SH-SY5Y (cell line): ENCODE results near the gene MACROD2.

Experiments used
- GATA2 ChIP-seq: IDR thresholded peaks from 2 replicates; pipeline ENCODE4 v1.6.1; 2011; ENCODE audit warnings: mild to moderate bottlenecking, low read depth, low read length
- GATA3 ChIP-seq: IDR thresholded peaks from 2 replicates; pipeline ENCODE4 v1.6.1; 2011; ENCODE audit warnings: low read depth, mild to moderate bottlenecking, low read length, moderate library complexity

Gene MACROD2

GRCh38 chr20:14612391-14612790, 617.1 kb downstream of the MACROD2 start:
- no peak for TF ChIP-seq GATA3
- TF ChIP-seq GATA2: no peak

GRCh38 chr20:14616003-14616402, 620.7 kb downstream of the MACROD2 start:
- no peak for TF ChIP-seq GATA2
- TF ChIP-seq GATA3: no peak

GRCh38 chr20:14617123-14617522, 621.8 kb downstream of the MACROD2 start:
- TF ChIP-seq GATA3 (no peak), GATA2 (no peak)

DNA sequence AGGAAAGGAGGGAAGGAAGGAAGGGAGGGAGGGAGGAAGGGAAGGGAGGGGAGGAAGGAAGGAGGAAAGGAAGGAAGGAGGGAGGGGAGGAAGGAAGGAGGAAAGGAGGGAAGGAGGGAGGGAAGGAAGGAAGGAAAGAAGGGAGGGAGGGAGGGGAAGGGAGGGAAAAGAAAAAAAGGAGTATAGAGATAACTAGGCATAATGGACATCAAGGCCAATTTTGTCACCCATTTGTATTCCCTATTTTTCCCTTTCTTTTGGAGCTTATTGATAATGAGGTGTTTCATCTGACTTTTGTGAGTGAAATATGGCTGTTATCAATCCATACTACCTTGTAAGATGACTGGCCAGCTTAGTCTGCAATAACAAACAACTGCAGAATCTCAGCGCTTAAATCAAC, 624.1 kb downstream of the MACROD2 start:
- TF ChIP-seq GATA3 (no peak), GATA2 (no peak)

- no peak for TF ChIP-seq GATA2
- no peak for TF ChIP-seq GATA3
Measured at GRCh38 chr20:14622796-14623195, 627.5 kb downstream of the MACROD2 start.

DNA sequence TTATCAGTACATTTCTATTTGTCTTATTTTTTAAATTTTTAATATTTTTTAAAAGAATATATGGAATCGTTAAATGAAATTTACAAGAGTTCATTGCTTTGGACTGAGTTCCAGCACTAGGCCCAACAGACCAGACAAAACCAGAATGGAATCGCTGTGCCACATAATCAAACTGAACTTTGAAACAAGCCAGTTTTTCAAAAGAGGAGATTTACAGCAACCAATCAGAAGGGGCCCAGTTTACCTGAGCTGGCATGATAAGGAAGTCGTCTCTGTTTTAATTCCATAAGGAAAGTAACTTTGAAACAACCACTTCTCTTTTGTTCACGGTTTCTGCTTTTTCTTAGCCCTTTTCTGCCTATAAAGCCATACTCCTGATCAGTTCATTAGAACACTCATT, 635.7 kb downstream of the MACROD2 start:
- no peak for TF ChIP-seq GATA2
- no peak for TF ChIP-seq GATA3

- TF ChIP-seq GATA3 (no peak), GATA2 (no peak)
Measured at GRCh38 chr20:14632906-14633305, 637.6 kb downstream of the MACROD2 start.

- TF ChIP-seq GATA3 (no peak), GATA2 (no peak)
Measured at GRCh38 chr20:14633507-14633906, 638.2 kb downstream of the MACROD2 start.

DNA sequence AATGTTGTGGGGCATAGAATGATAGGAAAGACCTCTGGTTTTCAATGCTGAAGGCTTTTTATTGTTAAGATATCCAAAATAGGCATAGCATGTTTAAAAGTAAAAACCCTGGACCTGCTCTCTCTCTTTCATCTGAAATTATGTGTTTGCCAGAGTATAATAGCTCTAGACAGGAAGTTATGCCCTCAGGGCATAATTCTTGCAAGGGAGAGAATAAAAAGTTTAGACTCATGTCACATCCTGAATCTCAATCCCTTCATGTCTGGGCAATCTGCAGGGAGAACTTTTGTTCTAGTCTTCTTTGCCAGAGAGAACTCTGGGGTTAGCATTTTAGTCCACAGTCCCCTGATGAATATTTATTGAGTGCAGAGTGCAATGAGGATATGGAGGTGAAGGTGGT, 639.3 kb downstream of the MACROD2 start:
- no peak for TF ChIP-seq GATA3
- TF ChIP-seq GATA2: no peak

- TF ChIP-seq GATA2: no peak
- TF ChIP-seq GATA3: no peak
Measured at GRCh38 chr20:14637441-14637840, 642.1 kb downstream of the MACROD2 start.

- TF ChIP-seq GATA2 (no peak), GATA3 (no peak)
Measured at GRCh38 chr20:14643146-14643545, 647.8 kb downstream of the MACROD2 start.

GRCh38 chr20:14643556-14643955, 648.2 kb downstream of the MACROD2 start:
- TF ChIP-seq GATA2: no peak
- TF ChIP-seq GATA3: no peak

- TF ChIP-seq GATA3 (no peak), GATA2 (no peak)
Measured at GRCh38 chr20:14644306-14645097, 649.2 kb downstream of the MACROD2 start.

DNA sequence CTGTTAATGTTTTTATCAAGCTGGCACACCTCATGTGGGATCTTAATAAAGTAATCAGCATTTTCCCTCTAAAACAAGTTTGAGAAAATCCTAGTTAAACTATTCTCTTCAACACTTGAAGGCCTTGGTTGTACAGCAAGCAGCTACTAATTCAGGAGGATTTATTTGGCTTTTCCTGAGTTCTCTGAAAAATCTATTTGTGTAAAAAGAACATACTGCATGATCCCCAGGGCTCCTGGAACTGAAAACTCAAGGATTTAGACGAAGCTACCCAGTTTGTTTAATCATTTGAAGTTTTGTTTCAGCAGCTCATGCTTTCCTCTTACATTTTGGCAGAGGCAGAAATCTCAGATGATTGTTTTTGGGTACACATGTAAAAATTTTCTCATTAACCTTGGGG, 651.7 kb downstream of the MACROD2 start:
- TF ChIP-seq GATA3 (no peak), GATA2 (no peak)

DNA sequence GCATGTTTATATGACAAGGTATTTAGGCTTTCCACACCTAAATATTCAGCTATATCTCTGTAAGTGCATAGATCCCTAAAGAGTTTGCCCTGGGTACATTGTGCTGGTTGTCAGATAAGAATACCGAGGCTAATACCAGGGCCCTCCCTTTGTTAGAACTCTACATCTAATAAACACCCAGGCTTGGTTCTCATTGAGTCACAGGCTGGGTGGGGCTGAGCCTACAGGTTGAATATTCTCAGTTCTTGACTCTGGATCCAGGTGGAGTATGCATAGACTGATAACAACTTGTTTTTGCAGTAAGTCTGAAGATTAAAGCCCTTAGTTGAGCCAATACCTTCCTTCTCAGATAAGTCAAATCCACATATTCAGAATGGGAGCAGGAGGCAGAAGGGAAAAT, 654.3 kb downstream of the MACROD2 start:
- TF ChIP-seq GATA2: no peak
- no peak for TF ChIP-seq GATA3
